Peyer's patch (tissue), 4 donors: ENCODE measurements around the gene CYP2U1. TPM values are rescaled to one million over a fixed set of nuclear protein-coding genes. Genes with fewer than 3 reads are reported as not detected.

Experiments
- DNase-seq, 3 donors: peaks; one replicate each; pipeline ENCODE4 v3.0.0-alpha.2; 2017 to 2019
- H3K27ac ChIP-seq, 4 donors: fragments of 200-600 bp; sonication (generic); one replicate each; pipeline ENCODE4 v1.5.1; 2016 to 2019
- H3K27me3 ChIP-seq, 2 donors: fragments of 200-600 bp; sonication (generic); one replicate each; pipeline ENCODE4 v1.5.1; 2019
- H3K36me3 ChIP-seq, 3 donors: fragments of 200-600 bp; sonication (generic); one replicate each; pipeline ENCODE4 v1.5.1; 2016 to 2019
- H3K4me1 ChIP-seq, 4 donors: fragments of 200-600 bp; sonication (generic); one replicate each; pipeline ENCODE4 v1.5.1; 2016 to 2019
- H3K4me3 ChIP-seq, 4 donors: fragments of 200-600 bp; sonication (generic); 1 replicate in 3 of 4; 2 replicates in 1 of 4; pipeline ENCODE4 v1.5.1; 2016 to 2019; ENCODE audit warnings: mild to moderate bottlenecking in 1 of 4
- H3K9me3 ChIP-seq, 4 donors: fragments of 200-600 bp; sonication (generic); one replicate each; pipeline ENCODE4 v1.5.1; 2016 to 2019; ENCODE audit warnings: mild to moderate bottlenecking in 1 of 4
- CTCF ChIP-seq, 6 experiments: fragments of 450-650 bp in 4 of 6; fragments of 200-600 bp in 2 of 6; sonication (generic) in 1 of 6; IDR thresholded peaks; one replicate each; pipeline ENCODE4 v1.5.1; 2017 to 2019; ENCODE audit warnings: antibody characterized with exemption in 6 of 6, mild to moderate bottlenecking in 3 of 6, moderate library complexity in 1 of 6
- POLR2A ChIP-seq, 2 donors: fragments of 450-650 bp; IDR thresholded peaks; one replicate each; pipeline ENCODE4 v1.5.1; 2017; ENCODE audit warnings: antibody characterized with exemption in 2 of 2, mild to moderate bottlenecking in 2 of 2, moderate library complexity in 2 of 2
- total RNA-seq, 4 donors: library from RNA; depleted of rRNA; stranded (reverse); fragments of >200 nt; gene quantifications; one replicate each; pipeline ENCODE4 v1.1.0, GENCODE V29; 2016

The CYP2U1 gene
- total RNA-seq, 4 donors from 2014 or later, result 4.9 to 14.9 (median 7.7) TPM

GRCh38 chr4:107989537-107990386 lies 58.4 kb downstream of the CYP2U1 start, which contains the start of gene HADH:
Gene HADH, plus strand, starts transcription at chr4:107989889. Its CDS starts 44 bp downstream, at chr4:107989933.
- Histone ChIP-seq H3K9me3 (no peaks in the 10 kb centered on the region), H3K4me3 (peak within 1 kb of the TSS; percentile 72 to 92 (median 82)), H3K4me1 (peaks cover 0 to 51% (median 9%) of the 10 kb centered on the region in 4 donors), H3K27ac (peak within 1 kb of the TSS; percentile 79 to 90 (median 86)), H3K36me3 (no peaks in the 10 kb centered on the region), H3K27me3 (no peaks in the 10 kb centered on the region)
- DNase-seq, result peak; percentile 95 to 97 (median 96)
- TF ChIP-seq CTCF (IDR thresholded peaks at IDR 0.05) (no peak), POLR2A (IDR thresholded peaks at IDR 0.05) (peak; percentile 94 to 96)

- TF ChIP-seq CTCF (IDR thresholded peaks at IDR 0.05) (no peak), POLR2A (IDR thresholded peaks at IDR 0.05) (no peak)
- Histone ChIP-seq H3K27ac (peak overlapping the region in 1 of 4 donors; percentile 1), H3K4me1 (peaks cover 0 to 45% (median 9%) of the 10 kb centered on the region in 4 donors), H3K4me3 (peak overlapping the region in 1 of 4 donors; percentile 90), H3K36me3 (no peaks in the 10 kb centered on the region), H3K27me3 (no peaks in the 10 kb centered on the region), H3K9me3 (no peaks in the 10 kb centered on the region)
- DNase-seq, result no peak
Measured at GRCh38 chr4:107991945-107992630, 60.7 kb downstream of the CYP2U1 start.

DNA sequence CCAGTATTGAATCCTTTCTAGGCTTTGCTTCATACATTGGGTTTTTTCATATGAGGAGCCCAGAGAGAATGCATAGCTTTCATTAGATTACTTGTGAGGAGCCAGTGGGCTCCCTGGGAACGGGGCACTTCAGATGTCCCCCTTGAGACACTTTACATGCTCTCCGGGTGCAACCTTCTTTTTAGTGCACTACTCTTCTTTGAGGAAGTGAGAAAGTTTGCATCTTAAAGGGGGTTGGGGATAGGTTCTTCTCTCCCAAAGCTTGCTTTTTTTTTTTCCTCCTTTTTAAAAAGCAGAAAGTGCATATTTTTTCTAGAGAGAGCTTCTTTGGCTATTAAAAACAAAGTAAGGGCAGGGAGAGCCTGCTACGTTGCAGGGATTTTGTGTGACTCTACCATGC lies 62.6 kb downstream of the CYP2U1 start:
- Histone ChIP-seq H3K27me3 (no peaks in the 10 kb centered on the region), H3K36me3 (no peaks in the 10 kb centered on the region), H3K4me3 (no peak overlapping the region), H3K27ac (no peak overlapping the region), H3K4me1 (peaks cover 0 to 41% (median 9%) of the 10 kb centered on the region in 4 donors), H3K9me3 (no peaks in the 10 kb centered on the region)
- TF ChIP-seq POLR2A (IDR thresholded peaks at IDR 0.05) (no peak), CTCF (IDR thresholded peaks at IDR 0.05) (no peak)
- peak in 1 of 3 donors; percentile 30 for DNase-seq

GRCh38 chr4:107994894-107995293 lies 63.5 kb downstream of the CYP2U1 start:
- TF ChIP-seq POLR2A (IDR thresholded peaks at IDR 0.05) (no peak), CTCF (IDR thresholded peaks at IDR 0.05) (no peak)
- H3K27me3 ChIP-seq, result no peaks in the 10 kb centered on the region
- H3K9me3 ChIP-seq, result no peaks in the 10 kb centered on the region
- peaks cover 0 to 39% (median 9%) of the 10 kb centered on the region in 4 donors for H3K4me1 ChIP-seq
- no peak for DNase-seq
- no peak overlapping the region for H3K27ac ChIP-seq
- H3K36me3 ChIP-seq, result no peaks in the 10 kb centered on the region
- no peak overlapping the region for H3K4me3 ChIP-seq

GRCh38 chr4:107996949-107997788 lies 65.8 kb downstream of the CYP2U1 start:
- no peak for DNase-seq

More at GRCh38 chr4:107996949-107997788, 65.8 kb downstream of the CYP2U1 start:
- peak overlapping the region in 2 of 4 donors; percentile 41 to 80 for H3K27ac ChIP-seq
- H3K9me3 ChIP-seq, result no peaks in the 10 kb centered on the region
- H3K4me3 ChIP-seq, result no peak overlapping the region
- TF ChIP-seq POLR2A (IDR thresholded peaks at IDR 0.05), result no peak
- no peak for TF ChIP-seq CTCF (IDR thresholded peaks at IDR 0.05)
- H3K27me3 ChIP-seq, result no peaks in the 10 kb centered on the region
- peaks cover 0 to 25% (median 9%) of the 10 kb centered on the region in 4 donors for H3K4me1 ChIP-seq
- H3K36me3 ChIP-seq, result no peaks in the 10 kb centered on the region
